Loucy (cell line): ENCODE data around the gene SETBP1.

Experiments used
- EZH2phosphoT487 ChIP-seq: fragments of 200-600 bp; IDR thresholded peaks from 2 replicates; pipeline ENCODE4 v1.6.1; 2018; ENCODE audit warnings: antibody characterized with exemption, mild to moderate bottlenecking, moderate library complexity, borderline replicate concordance
- TF ChIP-seq, protein P1 (sequence below): fragments of 200-600 bp; sonication (generic); conservative IDR thresholded peaks from 2 replicates; pipeline ENCODE4 v1.5.1; 2014; ENCODE audit warnings: mild to moderate bottlenecking, antibody characterized with exemption, low read length

DNA sequence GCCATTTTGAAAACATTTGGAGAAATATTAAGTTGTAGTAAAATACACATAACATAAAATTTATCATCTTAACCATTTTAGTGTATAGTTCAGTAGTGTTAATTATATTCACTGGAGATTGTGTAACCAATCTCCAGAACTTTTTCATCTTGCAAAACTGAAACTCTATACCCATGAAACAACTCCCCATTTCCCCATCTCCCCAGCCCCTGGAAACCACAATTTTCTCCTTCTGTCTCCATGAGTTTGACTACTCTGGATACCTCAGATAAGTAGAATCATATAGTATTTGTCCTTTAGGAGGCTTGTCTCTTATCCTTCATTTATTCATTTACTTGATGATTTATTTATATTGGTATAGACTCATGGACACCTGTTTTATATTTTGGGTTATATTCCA lies 392.9 kb downstream of the SETBP1 start:
- TF ChIP-seq, protein P1, sequence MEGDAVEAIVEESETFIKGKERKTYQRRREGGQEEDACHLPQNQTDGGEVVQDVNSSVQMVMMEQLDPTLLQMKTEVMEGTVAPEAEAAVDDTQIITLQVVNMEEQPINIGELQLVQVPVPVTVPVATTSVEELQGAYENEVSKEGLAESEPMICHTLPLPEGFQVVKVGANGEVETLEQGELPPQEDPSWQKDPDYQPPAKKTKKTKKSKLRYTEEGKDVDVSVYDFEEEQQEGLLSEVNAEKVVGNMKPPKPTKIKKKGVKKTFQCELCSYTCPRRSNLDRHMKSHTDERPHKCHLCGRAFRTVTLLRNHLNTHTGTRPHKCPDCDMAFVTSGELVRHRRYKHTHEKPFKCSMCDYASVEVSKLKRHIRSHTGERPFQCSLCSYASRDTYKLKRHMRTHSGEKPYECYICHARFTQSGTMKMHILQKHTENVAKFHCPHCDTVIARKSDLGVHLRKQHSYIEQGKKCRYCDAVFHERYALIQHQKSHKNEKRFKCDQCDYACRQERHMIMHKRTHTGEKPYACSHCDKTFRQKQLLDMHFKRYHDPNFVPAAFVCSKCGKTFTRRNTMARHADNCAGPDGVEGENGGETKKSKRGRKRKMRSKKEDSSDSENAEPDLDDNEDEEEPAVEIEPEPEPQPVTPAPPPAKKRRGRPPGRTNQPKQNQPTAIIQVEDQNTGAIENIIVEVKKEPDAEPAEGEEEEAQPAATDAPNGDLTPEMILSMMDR = no peak
- TF ChIP-seq EZH2phosphoT487 = no peak
